Gastroesophageal sphincter (tissue), 4 donors: ENCODE measurements around the gene GCK. TPM values are rescaled to one million over a fixed set of nuclear protein-coding genes. Genes with fewer than 3 reads are reported as not detected.

Source experiments
- ATAC-seq: fragments of 150-250 bp; one replicate; pipeline ENCODE4 v1.9.1; 2016; ENCODE audit warnings: mild to moderate bottlenecking, moderate library complexity
- H3K27ac ChIP-seq, 4 donors: fragments of 200-600 bp; sonication (generic) in 3 of 4; 1 replicate in 3 of 4; 2 replicates in 1 of 4; pipeline ENCODE4 v1.5.1; 2016 to 2019
- H3K27me3 ChIP-seq: fragments of 200-600 bp; sonication (generic); one replicate; pipeline ENCODE4 v1.5.1; 2019
- H3K36me3 ChIP-seq, 2 donors: fragments of 200-600 bp; sonication (generic); one replicate each; pipeline ENCODE4 v1.5.1; 2019; ENCODE audit warnings: control low read depth in 1 of 2
- H3K4me1 ChIP-seq, 3 donors: fragments of 200-600 bp; sonication (generic); 1 replicate in 2 of 3; 2 replicates in 1 of 3; pipeline ENCODE4 v1.5.1; 2016 to 2019; ENCODE audit warnings: control low read depth in 2 of 3
- H3K4me3 ChIP-seq, 2 donors: fragments of 200-600 bp; sonication (generic); one replicate each; pipeline ENCODE4 v1.5.1; 2019; ENCODE audit warnings: mild to moderate bottlenecking in 1 of 2, moderate library complexity in 1 of 2
- H3K9me3 ChIP-seq, 3 donors: fragments of 200-600 bp; sonication (generic); one replicate each; pipeline ENCODE4 v1.5.1; 2017 to 2019; ENCODE audit warnings: control low read depth in 2 of 3
- CTCF ChIP-seq, 4 experiments: fragments of 200-600 bp in 2 of 4; fragments of 450-650 bp in 2 of 4; sonication (generic) in 1 of 4; IDR thresholded peaks; one replicate each; pipeline ENCODE4 v1.5.1; 2017 to 2019; ENCODE audit warnings: antibody characterized with exemption in 4 of 4, mild to moderate bottlenecking in 2 of 4, moderate library complexity in 2 of 4
- EP300 ChIP-seq: sonication (generic); formaldehyde crosslinking; IDR thresholded peaks from one replicate; pipeline ENCODE4 v1.6.1; 2017; ENCODE audit warnings: antibody characterized with exemption, mild to moderate bottlenecking
- POLR2A ChIP-seq, 2 donors: fragments of 450-650 bp; IDR thresholded peaks; one replicate each; pipeline ENCODE4 v1.6.1; 2017; ENCODE audit warnings: antibody characterized with exemption in 2 of 2, mild to moderate bottlenecking in 2 of 2, moderate library complexity in 1 of 2
- POLR2AphosphoS5 ChIP-seq: sonication (generic); formaldehyde crosslinking; IDR thresholded peaks from one replicate; pipeline ENCODE4 v1.6.1; 2017; ENCODE audit warnings: antibody characterized with exemption
- WGBS, 2 donors: methylation state at CpG; one replicate each; pipeline ENCODE4 v1.1.5; 2018; ENCODE audit warnings: low coverage in 1 of 2; 5-methylcytosine and 5-hydroxymethylcytosine counted together
- total RNA-seq, 4 donors: library from RNA; depleted of rRNA; stranded (reverse); fragments of >200 nt; gene quantifications; one replicate each; pipeline ENCODE4 v1.1.0, GENCODE V29; 2016

The GCK gene
- 1 to 10 TPM in 1 of 4 donors, under 1 TPM in 2, not detected in 1; 0.31 to 4.2 (median 0.54) TPM for total RNA-seq

GRCh38 chr7:44189286-44189992, at the start of gene GCK:
TSS of gene GCK (minus strand) at chr7:44189439. CDS start at chr7:44188953, 486 bp downstream.
- Histone ChIP-seq H3K4me3 (no peak within 1 kb of the TSS), H3K27ac (no peak within 1 kb of the TSS), H3K36me3 (no peaks in the 10 kb centered on the region), H3K27me3 (peaks cover 35% of the 10 kb centered on the region), H3K4me1 (no peaks in the 10 kb centered on the region), H3K9me3 (no peaks in the 10 kb centered on the region)
- TF ChIP-seq POLR2A (IDR thresholded peaks at IDR 0.05): no peak
- no peak for TF ChIP-seq CTCF (IDR thresholded peaks at IDR 0.05)
- TF ChIP-seq EP300: no peak
- TF ChIP-seq POLR2AphosphoS5: no peak
- no peak for ATAC-seq
- 93% methylated on average over 3 of the region's 11 CpGs; no CpG with 5 or more reads in 1 of the 2 donors for WGBS, 2 donors

- no peaks in the 10 kb centered on the region for H3K27me3 ChIP-seq
- WGBS, 2 donors: 80% methylated on average over 1 of the region's 17 CpGs; no CpG with 5 or more reads in 1 of the 2 donors
- no peak for ATAC-seq
Observed at GRCh38 chr7:44238116-44238695, 49.0 kb upstream of the GCK start.

GRCh38 chr7:44237696-44238095, 48.5 kb upstream of the GCK start:
- no peak overlapping the region for H3K4me3 ChIP-seq
- H3K4me1 ChIP-seq: peaks cover 0 to 9% (median 2%) of the 10 kb centered on the region in 3 donors
- no peak for ATAC-seq
- no peaks in the 10 kb centered on the region for H3K27me3 ChIP-seq
- TF ChIP-seq CTCF (IDR thresholded peaks at IDR 0.05) (no peak), POLR2AphosphoS5 (no peak), POLR2A (IDR thresholded peaks at IDR 0.05) (no peak), EP300 (no peak)
- H3K9me3 ChIP-seq: no peaks in the 10 kb centered on the region
- H3K27ac ChIP-seq: no peak overlapping the region
- WGBS, 2 donors: no CpG with 5 or more reads among the region's 10 CpGs
- H3K36me3 ChIP-seq: no peaks in the 10 kb centered on the region

More at GRCh38 chr7:44238116-44238695, 49.0 kb upstream of the GCK start:
- Histone ChIP-seq H3K4me3 (no peak overlapping the region), H3K4me1 (peaks cover 0 to 9% (median 2%) of the 10 kb centered on the region in 3 donors), H3K27ac (no peak overlapping the region), H3K36me3 (no peaks in the 10 kb centered on the region), H3K9me3 (no peaks in the 10 kb centered on the region)
- TF ChIP-seq POLR2AphosphoS5: no peak
- TF ChIP-seq POLR2A (IDR thresholded peaks at IDR 0.05): no peak
- no peak for TF ChIP-seq EP300
- no peak for TF ChIP-seq CTCF (IDR thresholded peaks at IDR 0.05)

GRCh38 chr7:44236333-44236728, 47.1 kb upstream of the GCK start:
- H3K36me3 ChIP-seq: no peaks in the 10 kb centered on the region
- H3K27ac ChIP-seq: no peak overlapping the region
- H3K9me3 ChIP-seq: no peaks in the 10 kb centered on the region
- 72% methylated on average over 3 of the region's 4 CpGs; no CpG with 5 or more reads in 1 of the 2 donors for WGBS, 2 donors
- ATAC-seq: no peak
- no peak overlapping the region for H3K4me3 ChIP-seq
- peaks cover 0 to 6% (median 2%) of the 10 kb centered on the region in 3 donors for H3K4me1 ChIP-seq
- no peak for TF ChIP-seq CTCF (IDR thresholded peaks at IDR 0.05)
- TF ChIP-seq EP300: no peak
- no peak for TF ChIP-seq POLR2A (IDR thresholded peaks at IDR 0.05)
- TF ChIP-seq POLR2AphosphoS5: no peak
- no peaks in the 10 kb centered on the region for H3K27me3 ChIP-seq
